Neural progenitor cell (in vitro differentiated cells): ENCODE results near the gene EDAR.

Source experiments
- CTCF ChIP-seq: fragments of 200-600 bp; sonication (generic); IDR thresholded peaks from 2 replicates; pipeline ENCODE4 v1.5.1; 2017; ENCODE audit warnings: antibody characterized with exemption, mild to moderate bottlenecking
- EZH2 ChIP-seq: fragments of 200-600 bp; sonication (generic); IDR thresholded peaks from 2 replicates; pipeline ENCODE4 v1.6.1; 2017; ENCODE audit warnings: antibody characterized with exemption, mild to moderate bottlenecking, moderate library complexity
- EZH2phosphoT487 ChIP-seq: fragments of 200-600 bp; sonication (generic); IDR thresholded peaks from 2 replicates; pipeline ENCODE4 v1.6.1; 2017; ENCODE audit warnings: antibody characterized with exemption

- TF ChIP-seq CTCF (no peak), EZH2 (no peak), EZH2phosphoT487 (no peak)
These were observed 27.2 kb downstream of the EDAR start for GRCh38 chr2:108961796-108962195.
